Measurements from ENCODE around the gene STRN.

DNA sequence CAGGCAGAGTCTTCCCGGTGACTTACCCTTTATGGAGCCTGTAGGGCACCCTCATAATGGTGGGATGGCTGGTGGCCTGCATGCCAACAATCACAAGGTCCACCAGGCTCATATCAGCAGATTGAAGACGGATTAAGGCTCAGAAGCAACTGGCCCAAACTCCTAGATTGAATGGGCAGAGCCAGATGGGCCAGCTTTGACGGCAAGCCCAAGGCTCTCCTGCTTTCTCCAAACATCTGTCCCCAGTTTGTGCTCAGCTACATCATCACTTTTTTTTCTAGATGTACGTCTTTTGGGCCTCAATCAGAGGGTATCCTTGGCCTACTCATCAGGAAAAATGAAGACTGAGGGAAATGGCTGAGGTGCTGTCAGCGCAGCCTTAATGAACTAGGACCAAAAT, 155.3 kb downstream of the STRN start:
- TF ChIP-seq ZFP30 (CRISPR knock-in tag; IDR thresholded peaks at IDR 0.05) (no peak), OSR1 (CRISPR knock-in tag; IDR thresholded peaks at IDR 0.05) (no peak), ZNF70 (CRISPR knock-in tag; IDR thresholded peaks at IDR 0.05) (no peak), ARNTL (CRISPR knock-in tag; IDR thresholded peaks at IDR 0.05; ENCODE audit: borderline replicate concordance, low read depth) (no peak), ZC3H10 (CRISPR knock-in tag; IDR thresholded peaks at IDR 0.05) (no peak), BACH2 (CRISPR knock-in tag; IDR thresholded peaks at IDR 0.05; ENCODE audit: borderline replicate concordance) (no peak)
- TF ChIP-seq, protein P1, sequence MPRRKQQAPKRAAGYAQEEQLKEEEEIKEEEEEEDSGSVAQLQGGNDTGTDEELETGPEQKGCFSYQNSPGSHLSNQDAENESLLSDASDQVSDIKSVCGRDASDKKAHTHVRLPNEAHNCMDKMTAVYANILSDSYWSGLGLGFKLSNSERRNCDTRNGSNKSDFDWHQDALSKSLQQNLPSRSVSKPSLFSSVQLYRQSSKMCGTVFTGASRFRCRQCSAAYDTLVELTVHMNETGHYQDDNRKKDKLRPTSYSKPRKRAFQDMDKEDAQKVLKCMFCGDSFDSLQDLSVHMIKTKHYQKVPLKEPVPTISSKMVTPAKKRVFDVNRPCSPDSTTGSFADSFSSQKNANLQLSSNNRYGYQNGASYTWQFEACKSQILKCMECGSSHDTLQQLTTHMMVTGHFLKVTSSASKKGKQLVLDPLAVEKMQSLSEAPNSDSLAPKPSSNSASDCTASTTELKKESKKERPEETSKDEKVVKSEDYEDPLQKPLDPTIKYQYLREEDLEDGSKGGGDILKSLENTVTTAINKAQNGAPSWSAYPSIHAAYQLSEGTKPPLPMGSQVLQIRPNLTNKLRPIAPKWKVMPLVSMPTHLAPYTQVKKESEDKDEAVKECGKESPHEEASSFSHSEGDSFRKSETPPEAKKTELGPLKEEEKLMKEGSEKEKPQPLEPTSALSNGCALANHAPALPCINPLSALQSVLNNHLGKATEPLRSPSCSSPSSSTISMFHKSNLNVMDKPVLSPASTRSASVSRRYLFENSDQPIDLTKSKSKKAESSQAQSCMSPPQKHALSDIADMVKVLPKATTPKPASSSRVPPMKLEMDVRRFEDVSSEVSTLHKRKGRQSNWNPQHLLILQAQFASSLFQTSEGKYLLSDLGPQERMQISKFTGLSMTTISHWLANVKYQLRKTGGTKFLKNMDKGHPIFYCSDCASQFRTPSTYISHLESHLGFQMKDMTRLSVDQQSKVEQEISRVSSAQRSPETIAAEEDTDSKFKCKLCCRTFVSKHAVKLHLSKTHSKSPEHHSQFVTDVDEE (CRISPR knock-in tag; IDR thresholded peaks at IDR 0.05), result no peak
- TF ChIP-seq, protein P2, sequence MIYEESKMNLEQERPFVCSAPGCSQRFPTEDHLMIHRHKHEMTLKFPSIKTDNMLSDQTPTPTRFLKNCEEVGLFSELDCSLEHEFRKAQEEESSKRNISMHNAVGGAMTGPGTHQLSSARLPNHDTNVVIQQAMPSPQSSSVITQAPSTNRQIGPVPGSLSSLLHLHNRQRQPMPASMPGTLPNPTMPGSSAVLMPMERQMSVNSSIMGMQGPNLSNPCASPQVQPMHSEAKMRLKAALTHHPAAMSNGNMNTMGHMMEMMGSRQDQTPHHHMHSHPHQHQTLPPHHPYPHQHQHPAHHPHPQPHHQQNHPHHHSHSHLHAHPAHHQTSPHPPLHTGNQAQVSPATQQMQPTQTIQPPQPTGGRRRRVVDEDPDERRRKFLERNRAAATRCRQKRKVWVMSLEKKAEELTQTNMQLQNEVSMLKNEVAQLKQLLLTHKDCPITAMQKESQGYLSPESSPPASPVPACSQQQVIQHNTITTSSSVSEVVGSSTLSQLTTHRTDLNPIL (CRISPR knock-in tag; IDR thresholded peaks at IDR 0.05; ENCODE audit: low read depth), result no peak
